GM19099 (cell line): ENCODE data around the gene RIC1.

Source experiments
- POLR2A ChIP-seq: IDR thresholded peaks from 3 replicates; pipeline ENCODE4 v1.6.1; 2011; ENCODE audit warnings: low read depth; ENCODE audit not compliant: insufficient read length; ENCODE audit errors: extremely low read depth

The RIC1 gene

DNA sequence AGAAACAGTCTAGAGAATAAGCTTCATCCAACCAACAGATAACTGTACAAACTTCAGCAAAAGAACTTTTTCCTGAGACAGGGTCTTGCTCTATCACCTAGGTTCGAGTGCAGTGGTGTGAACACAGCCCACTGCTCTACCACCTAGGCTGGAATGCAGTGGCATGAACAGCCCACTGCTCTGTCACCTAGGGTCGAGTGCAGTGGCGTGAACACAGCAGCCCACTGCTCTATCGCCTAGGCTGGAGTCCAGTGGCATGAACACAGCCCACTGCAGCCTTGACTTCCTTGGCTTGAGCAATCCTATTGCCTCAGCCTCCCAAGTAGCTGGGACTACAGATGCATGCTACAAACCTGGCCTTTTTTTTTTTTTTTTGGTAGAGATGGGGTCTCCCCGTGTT lies 160.6 kb downstream of the RIC1 start:
- TF ChIP-seq POLR2A = no peak

DNA sequence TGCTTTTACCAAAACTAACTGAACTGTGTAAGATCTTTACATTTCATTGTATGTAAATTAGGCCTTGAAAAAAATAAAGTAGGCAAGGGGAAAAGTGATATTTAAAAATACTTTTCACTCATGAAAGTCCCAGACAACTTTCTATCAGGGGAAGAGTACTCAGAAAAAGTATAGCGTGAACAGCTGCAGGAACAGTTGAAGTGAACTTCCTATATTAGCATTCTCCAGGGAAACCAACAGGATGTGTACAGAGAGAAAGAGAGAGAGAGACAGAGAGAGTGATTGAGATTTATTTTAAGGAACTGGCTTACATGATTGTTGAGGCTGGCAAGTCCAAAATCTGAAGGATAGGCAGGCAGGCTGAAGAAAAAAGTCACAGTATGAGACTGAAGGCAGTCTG lies 162.0 kb downstream of the RIC1 start:
- TF ChIP-seq POLR2A = no peak

DNA sequence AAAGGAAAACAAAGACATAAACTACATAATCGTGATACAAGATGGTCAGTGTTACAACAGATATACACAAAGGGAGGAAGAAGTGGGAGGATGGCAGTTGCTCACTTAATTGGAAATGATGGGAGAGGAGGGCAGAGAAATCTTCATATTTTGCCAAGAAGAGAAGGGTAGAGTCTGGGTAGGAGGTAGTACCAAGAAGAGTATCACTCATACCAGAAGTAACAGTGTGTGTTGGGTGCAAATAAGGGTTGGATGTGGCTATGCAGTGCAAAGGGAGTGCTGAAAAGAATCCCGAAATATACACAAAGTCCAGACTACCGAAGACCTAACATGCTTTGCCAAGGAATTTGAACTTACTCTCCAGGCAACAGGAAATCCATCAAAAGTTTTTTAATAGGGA lies 163.0 kb downstream of the RIC1 start:
- TF ChIP-seq POLR2A = no peak

DNA sequence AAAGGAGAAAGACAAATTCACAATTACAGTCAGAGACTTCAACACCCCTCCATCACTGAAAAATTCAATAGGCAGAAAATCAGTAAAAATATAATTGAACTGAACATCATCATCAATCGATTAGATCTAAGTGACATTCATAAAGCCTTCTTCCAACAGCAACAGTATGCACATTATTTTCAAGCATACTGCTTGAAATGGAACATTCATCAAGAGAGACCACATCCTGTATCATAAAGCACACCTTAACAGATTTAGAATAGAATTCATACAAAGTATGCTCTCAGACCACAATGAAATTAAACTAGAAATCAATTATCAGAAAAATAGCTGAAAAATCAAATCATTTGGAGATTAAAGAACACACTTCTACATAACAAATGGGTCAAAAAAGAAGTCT lies 164.9 kb downstream of the RIC1 start:
- no peak for TF ChIP-seq POLR2A

DNA sequence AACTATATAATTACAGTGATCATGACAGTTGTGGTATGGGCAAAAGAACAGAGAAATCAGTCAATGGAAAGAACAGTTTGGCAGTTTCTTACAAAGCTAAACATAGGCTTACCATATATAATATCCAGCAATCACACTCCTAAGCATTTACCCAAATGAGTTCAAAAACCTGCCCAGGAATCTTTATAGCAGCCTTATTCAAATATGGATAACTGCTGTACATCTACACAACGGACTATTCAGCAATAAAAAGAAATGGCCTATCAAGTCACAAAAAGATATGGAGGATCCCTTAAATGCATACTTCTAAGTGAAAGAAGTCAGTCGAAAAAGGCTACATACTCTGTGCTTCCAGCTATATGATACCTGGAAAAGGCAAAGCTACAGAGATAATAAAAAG lies 167.4 kb downstream of the RIC1 start:
- no peak for TF ChIP-seq POLR2A

DNA sequence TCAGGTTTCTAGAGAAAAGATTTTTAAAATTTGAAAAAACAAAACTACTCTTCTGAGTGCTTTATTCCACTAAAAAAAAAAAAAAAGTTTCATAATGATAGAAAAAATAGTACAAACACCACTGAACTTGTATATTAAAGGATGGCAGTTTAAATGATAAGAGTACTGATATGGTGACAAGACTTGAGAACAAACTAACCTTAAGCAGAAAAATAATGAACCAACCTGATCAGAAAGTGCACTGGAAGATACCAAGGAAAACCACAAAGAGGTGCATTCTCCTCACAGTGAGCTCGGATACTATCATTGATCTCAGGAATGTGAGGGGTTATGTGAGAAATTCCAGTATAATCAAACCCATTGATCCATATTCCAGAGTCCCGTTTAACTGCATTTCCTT lies 169.7 kb downstream of the RIC1 start:
- no peak for TF ChIP-seq POLR2A

DNA sequence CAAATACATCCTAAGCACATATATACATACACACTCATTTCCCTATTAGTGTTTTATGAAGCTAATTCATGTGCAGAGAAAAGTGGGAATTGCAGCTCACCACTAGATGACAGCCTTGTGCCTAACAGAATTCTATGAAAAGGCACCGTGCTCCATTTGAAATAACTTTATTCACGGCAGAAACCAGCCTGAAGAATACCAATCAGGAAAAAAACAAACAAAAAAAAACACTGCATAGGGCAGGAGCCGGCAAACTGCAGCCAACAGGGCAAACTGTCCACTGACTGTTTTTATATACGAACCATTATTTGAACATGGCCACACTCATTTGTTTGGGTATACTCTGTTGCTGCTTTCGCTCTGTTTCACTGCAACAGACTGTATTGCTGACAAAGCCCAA lies 170.4 kb downstream of the RIC1 start:
- no peak for TF ChIP-seq POLR2A

DNA sequence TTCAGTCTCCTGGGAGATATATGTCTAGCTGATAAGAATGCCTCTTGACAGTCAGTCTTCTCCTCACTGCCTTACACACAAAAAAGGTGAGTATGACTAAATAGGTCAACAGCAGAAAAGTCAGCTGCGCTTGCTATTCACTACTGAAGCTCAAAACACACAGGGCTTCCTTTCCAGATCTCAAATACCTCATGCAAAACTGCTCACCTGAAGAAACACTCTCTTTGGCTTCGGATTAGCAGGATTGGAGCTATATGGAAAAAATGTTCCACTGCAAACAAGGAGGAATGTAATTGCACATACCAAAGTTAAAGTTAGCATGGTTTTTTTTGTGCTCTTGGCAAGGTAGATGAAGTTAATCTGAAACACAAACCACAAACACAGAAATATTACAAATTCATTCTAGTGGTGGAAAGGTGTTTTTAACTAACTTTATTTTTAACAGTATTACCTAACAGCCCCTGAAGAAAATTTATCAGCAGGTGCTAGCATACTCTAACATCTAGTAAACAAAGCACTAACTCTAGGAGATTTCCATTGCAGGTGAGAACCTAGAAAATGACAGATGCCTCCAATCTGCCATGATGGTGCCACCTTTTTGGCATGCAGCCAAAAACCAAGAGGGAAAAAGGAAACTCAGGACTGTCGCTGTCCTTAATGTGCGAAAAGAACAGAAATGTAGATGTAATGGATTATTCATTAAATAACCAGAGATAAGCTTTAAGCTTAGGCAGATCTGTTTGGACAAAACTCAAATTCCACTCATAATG lies 172.2 kb downstream of the RIC1 start:
- no peak for TF ChIP-seq POLR2A

DNA sequence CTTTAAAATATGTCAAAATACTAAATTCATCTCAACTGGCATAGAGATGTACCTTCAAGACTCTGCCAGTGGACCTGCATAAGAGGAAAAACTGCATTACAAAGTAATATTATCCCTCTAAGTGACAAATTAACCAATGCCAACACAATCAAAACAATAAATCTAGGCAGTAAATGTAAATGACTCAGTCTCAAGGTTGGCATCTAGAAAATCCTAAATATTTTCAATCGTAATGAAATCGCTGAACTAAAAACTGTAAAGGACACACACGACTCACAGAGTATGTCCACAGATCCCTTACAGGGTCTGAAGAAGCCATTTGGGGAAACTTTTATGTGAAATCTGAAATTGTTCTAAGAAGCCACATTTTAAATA lies 172.8 kb downstream of the RIC1 start:
- no peak for TF ChIP-seq POLR2A

DNA sequence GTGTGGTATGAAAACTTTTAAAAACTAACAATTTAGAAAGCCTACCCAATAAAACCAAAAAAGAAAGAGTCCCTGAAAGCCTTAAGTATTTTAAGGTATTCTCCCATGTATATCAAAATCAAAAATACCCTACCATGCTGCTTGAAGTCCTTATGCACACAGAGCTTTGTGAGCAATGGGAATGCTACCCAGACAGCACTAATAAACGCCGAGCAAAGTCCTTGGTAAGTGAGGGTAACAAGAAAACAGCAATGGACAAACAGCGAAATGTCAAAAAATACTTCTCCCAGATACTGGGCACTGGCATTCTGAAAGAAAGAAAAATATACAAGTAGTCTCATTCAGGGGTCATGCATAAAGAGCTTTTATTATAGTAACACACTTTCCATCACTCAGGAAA lies 176.6 kb downstream of the RIC1 start:
- no peak for TF ChIP-seq POLR2A

DNA sequence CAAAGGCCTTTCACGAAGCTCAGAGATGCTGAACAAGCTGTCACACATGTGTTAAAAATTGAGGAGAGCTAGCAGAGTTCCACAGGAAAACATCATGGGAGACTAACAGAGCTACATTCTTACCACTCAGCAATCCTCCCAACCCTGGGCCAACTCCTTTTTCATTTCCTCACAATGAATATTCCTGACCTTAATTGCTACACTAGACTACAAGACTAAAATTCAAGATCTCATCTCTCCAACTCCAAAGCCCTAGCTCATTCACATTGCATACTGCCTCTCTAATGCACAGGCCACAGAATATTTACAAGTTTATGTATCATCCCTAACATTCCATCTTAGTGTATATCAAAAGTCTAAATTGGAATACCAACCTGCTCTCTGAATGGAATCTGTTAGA lies 182.8 kb downstream of the RIC1 start:
- no peak for TF ChIP-seq POLR2A

DNA sequence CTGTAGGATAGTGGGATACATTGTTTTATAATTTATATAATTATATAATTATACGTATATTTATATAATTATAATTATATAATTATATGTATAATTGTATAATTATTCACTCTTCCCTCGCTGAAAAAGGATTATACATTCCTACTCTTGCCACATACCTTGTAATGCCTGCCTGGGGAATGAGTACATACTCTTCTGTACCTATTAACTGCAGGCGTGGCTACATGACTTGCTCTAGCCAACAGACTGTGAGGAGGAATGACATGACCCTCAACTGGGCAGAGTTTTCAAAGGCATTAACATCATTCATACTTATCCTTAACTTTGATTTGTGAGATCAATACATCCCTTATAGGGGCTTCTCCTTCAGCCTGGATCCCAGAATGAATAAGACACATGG lies 184.9 kb downstream of the RIC1 start:
- no peak for TF ChIP-seq POLR2A

DNA sequence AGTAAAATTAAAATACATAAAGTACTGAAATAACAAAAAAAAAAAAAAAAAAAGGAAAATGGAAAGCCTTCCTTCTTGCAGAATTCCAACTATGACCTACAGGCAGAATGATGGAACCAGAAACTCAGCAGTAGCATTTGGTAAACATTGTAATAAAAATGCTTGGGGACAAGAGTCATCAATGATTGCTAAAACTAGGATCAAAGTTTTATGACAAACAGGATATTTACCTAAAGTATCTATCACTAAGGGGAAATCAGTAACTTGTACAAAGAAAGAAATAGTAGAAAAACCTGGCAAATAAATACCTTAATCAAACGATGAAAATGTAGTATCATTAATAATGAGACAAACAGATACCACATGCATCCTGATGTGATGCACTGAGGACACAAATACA lies 186.6 kb downstream of the RIC1 start:
- no peak for TF ChIP-seq POLR2A

DNA sequence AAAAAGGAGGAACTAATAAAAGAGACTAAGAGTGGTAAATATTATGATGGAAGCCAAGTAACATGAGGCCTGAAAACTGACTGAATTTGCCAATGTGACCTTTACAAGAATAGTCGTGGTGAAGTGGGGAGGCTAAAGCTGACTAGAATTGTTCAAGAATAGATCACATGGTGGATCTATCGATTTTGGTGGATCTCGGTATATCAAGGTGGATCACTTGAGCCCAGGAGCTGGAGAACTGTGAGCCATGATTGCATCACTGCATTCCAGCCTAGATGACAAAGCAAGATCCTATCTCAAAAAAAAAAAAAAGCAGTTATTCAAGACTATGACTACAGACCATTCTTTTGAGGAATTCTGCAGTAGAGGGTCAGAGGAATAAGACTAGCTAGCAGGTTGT lies 189.0 kb downstream of the RIC1 start:
- TF ChIP-seq POLR2A = no peak

DNA sequence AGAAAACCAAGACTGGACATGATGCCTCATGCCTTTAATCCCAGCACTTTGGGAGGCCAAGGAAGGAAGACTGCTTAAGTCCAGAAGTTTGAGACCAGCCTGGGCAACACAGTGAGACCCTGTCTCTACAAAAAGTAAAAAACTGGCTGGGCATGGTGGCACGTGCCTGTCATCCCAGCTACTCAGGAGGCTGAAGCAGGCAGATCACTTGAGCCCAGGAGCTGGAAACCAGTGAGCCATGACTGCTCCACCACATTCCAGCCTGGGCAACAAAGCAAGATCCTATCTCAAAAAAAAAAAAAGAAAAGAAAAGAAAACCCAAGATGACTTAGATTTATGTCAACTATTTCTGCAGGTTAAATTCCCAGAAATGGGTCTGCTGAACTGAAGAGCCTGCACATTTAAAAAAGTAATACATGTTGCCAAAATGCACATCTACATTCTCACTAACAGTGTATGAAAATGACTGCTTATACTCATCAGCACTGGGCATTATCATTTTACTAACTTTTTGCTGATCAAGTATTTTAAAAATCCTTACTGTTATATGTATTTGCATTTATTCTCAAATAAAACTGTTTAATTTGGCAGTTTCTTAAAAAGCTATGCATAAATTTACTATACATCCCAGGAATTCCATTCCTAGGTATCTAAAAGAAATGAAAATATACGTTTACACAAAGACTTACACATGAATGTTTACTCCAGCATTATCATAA lies 189.7 kb downstream of the RIC1 start:
- no peak for TF ChIP-seq POLR2A

DNA sequence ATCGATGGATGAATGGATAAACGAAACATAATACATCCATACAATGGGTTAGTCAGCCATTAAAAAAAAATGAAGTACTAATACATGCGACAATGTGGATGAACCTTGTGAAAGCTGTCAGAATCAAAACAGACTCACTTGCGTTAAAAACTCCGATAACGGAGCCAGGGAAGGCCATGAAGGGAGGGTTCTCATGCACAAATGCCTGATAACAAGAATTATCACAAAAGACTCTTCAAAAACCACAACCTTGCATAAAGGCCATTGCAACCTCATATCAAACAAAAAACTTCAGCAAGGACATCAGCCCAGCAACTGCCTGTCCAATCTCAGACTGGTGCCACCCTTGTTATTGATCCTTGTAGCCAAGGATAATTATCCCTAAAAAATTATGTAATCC lies 190.3 kb downstream of the RIC1 start:
- no peak for TF ChIP-seq POLR2A
